GM10266 (cell line): Measurements from ENCODE around the gene JOSD1.
A peak's percentile ranks its signal among the peaks of the same experiment; 100 is the strongest.
"Not testable (repeated sequence)": the region's sequence is repeated elsewhere in the genome, so short reads cannot be mapped to it uniquely, and the experiment has no call there.

ENCODE experiments used
- DNase-seq: peaks from one replicate; pipeline ENCODE4 v3.0.0; 2012; ENCODE audit errors: extremely low spot score
- TF ChIP-seq, protein P1 (sequence below): IDR thresholded peaks from 2 replicates; pipeline ENCODE4 v1.5.1; 2012; ENCODE audit warnings: mild to moderate bottlenecking, low read depth; ENCODE audit not compliant: control insufficient read depth, insufficient read depth; ENCODE audit errors: missing control alignments

Gene JOSD1

DNA sequence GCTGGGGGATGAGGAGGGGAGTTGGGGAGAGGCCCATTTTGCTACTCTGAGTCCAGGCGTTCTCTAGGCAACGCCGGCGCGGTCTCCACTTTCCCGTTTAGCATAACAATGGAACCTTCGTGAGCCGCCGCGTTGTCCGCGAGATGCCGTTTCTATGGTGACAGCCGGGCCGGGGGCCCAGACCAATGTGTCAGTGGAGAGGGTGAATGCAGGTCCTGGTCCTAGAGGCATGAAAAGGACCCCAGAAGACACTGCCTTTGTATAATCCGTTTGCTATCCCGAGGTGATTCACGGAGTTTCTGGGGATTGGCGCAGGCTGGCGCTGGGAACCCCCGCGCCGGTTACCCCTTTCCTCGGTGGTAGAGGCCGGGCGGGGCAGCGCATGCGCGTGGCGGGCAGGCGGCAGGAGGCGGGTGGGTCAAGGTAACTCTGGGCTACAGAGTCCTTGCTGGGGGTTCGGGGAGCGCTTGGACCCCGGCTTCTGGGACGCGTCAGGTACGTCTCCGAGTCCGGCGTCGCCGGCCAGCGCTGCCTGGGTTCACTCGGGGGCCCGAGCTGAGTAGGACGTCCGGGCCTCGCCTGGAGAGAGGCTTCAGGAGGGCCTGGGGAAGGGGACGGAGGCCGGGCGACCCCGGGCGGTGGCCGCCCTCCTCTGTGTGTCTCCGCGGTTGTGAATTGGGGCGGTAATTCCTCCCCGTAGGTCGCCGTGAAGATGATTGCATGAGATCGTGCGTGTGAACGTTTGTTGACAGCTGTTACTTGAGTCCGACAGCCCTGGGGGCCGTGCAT, 44.3 kb downstream of the JOSD1 start, which contains the start of the genes CBY1 and FAM227A:
CBY1 (plus strand) TSS at position 383 of the 789 bp plus-strand sequence. CDS start 11,417 bp downstream, outside the sequence.
FAM227A (minus strand) TSS at position 137 of the 789 bp plus-strand sequence. CDS start 6,224 bp downstream, outside the sequence.
- TF ChIP-seq, protein P1, sequence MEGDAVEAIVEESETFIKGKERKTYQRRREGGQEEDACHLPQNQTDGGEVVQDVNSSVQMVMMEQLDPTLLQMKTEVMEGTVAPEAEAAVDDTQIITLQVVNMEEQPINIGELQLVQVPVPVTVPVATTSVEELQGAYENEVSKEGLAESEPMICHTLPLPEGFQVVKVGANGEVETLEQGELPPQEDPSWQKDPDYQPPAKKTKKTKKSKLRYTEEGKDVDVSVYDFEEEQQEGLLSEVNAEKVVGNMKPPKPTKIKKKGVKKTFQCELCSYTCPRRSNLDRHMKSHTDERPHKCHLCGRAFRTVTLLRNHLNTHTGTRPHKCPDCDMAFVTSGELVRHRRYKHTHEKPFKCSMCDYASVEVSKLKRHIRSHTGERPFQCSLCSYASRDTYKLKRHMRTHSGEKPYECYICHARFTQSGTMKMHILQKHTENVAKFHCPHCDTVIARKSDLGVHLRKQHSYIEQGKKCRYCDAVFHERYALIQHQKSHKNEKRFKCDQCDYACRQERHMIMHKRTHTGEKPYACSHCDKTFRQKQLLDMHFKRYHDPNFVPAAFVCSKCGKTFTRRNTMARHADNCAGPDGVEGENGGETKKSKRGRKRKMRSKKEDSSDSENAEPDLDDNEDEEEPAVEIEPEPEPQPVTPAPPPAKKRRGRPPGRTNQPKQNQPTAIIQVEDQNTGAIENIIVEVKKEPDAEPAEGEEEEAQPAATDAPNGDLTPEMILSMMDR: no peak
- peak; percentile 93 for DNase-seq

DNA sequence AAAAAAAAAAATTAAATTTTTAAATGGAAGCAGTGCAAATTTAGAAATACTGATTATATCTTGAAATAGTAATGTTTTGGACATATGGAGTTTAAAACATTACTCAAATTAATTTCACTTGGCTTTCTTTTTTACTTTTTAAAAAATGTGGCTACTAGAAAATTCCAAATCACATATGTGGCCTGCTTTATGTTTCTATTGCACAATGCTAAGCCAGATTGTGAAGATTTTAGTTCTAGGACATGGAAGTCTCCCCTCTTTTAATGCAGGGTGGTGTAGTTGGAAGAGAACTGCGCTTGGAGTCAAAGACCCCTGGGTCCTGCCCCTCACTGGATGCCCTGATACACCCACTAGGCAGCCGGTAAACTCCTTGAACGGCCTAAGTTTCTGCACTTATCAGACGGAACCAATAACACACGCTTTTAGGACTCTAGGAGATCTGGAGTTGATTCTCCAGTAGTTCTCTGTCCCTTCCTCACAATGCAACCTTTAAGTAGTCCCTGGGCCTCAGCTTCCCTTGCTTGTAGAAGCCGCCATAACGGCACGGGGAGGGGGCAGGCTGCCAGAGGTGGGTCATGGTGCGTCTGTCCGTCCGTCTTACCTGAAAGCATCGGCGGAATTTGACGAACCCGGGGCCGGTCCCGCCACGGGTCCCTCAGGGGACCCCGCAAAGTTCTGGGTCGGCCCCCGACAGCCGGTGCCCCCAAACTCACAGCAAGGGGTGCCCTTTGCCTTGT, 45.1 kb downstream of the JOSD1 start:
- no peak for DNase-seq
- TF ChIP-seq, protein P1: no peak

DNA sequence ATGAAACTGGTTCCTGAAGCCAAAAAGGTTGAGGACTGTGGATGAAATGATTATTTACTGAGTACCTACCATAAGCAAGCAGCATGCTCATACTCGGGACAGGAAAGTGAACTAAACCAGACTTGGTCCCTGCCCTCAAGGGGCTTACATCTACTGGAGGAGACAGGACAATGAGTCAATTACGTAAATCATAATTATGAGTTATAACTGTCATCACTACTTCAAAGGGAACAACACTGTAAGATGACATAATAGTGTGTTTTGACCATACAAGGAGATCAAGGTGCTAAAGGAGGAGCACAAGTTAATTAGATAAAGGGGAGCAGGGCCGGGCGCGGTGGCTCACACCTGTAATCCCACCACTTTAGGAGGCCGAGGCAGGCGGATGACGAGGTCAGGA, 47.0 kb downstream of the JOSD1 start:
- TF ChIP-seq, protein P1: no peak
- DNase-seq: no peak

DNA sequence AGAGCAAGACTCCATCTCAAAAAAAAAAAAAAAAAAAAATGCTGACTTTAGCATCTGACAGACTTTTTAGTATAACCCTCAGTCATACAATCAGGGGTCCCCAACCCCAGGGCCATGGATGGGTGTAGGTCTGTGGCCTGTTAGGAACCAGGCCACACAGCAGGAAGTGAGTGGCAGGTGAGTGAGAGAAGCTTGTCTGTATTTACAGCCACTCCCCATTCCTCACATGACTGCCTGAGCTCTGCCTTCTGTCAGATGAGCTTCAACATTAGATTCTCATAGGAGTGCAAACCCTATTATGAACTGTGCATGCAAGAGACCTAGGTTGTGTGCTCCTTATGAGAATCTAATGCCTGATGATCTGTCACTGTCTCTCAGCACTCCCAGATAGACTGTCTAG, 47.9 kb downstream of the JOSD1 start:
- TF ChIP-seq, protein P1: no peak
- DNase-seq: no peak

DNA sequence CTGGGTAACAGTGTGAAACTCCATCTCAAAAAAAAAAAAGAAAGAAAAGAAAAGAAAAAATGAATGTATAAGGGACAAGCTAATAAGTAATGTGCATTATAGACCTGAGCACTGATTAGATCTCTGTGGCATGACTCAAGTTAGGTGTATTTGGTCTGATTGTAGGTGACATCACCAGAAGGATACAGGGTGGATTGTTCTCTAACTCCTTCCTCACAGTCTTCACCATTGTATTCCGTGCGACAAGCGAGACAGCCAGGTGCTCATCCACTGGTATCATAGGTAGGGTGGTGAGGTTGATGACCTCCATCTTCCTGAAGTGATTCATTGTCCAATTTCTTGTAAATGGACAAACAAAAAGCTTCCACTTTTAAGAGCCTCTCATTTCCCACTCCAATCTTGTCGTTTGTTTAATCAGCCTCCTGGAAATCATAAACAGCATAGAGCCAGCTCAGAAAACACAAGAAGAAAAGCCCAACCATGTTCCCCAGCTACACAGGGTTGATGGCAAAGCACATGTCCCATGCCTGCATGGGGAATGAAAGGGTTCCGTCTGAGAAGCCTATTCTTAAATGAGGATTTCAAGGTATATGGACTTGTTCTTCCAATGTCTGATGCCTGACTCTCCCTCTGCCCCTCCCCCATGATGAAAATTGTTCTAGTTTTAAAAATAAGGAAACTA, 50.8 kb downstream of the JOSD1 start:
- TF ChIP-seq, protein P1: no peak
- DNase-seq: no peak

DNA sequence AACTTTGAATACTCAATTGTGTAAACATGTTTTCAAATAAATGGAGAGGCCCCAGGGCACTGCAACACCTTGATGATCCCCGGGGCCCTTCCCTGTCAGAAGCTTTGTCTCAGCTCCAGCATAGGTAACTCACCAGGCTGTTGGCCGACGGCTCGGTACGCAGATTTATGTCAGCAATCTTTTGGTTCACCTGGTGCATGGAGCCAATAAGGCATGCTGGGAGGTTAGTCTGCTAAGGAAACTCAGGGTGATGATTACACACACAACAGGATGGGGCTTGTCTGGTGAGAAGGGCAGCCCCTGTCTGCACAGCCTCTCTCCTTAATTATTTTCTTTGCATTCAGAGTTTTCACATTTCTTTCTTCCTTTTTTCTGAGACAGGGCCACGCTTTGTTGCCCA, 55.3 kb downstream of the JOSD1 start:
- no peak for DNase-seq
- TF ChIP-seq, protein P1: no peak

DNA sequence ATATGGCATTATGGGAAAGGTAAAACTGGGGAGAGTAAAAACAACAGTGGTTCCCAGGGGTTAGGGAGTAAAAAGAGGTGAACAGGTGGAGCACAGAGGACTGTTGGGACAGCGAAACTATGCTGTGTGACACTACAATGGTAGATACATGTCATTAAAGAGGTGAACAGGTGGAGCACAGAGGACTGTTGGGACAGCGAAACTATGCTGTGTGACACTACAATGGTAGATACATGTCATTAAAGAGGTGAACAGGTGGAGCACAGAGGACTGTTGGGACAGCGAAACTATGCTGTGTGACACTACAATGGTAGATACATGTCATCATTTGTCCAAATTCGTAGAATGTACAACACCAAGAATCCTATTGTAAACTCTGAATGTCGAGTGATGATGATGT, 56.5 kb downstream of the JOSD1 start:
- DNase-seq: not testable (repeated sequence)
